ENCODE measurements around the gene TMEM106C.

- no peak for TF ChIP-seq POLR2A (IDR thresholded peaks at IDR 0.05; ENCODE audit: low read depth, low read length)
- peak; percentile 99 for TF ChIP-seq CTCF (conservative IDR thresholded peaks at IDR 0.05; ENCODE audit: low read depth, low read length)
Measured at GRCh38 chr12:47963340-47964040, at the start of gene TMEM106C.

Data from IMR-90 (cell line).